ENCODE data around the gene TRAPPC6A. TPM values are rescaled to one million over a fixed set of nuclear protein-coding genes. Genes with fewer than 3 reads are reported as not detected.
A peak's percentile ranks its signal among the peaks of the same experiment; 100 is the strongest.

The TRAPPC6A gene
- total and polyA plus RNA-seq, 2 of the 13 experiments (the other 11 are each of a cell fraction or from before 2014, with no cell fraction given), result 6.5 to 21.0 TPM

DNA sequence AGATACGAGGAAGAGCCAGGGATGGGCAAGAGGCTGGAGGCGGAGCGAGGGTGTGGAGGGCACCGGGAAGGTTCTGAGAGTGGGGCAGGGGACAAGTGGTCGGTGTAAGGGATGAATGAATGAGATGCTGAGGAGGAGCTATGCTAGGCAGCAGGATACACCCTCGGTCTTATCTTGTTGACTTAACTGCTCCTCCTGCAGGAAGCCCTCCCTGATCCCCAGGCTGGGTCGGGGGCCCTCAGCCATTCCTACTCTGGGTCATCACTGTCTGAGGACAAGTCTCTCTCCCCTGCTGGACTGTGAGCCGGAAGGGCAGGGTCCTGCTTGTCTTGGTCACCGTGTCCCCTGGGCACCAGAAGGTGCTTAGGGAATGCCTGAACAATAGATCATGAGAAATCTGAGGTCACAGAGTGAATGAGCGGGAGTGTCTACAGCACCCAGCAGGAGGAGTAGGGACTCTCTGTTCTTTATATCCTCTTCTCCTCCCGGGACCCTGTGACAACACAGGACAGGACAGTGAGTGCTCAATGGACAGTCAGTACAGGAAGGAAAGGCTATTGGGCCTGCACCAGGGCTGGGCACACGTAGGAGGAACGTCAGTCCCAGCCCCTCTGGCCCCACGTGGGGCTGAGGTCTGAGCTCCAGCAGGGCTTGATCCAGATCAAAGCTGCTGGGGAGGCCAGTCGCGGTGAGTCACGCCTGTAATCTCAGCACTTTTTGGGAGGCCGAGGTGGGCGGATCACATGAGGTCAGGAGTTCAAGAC is 23.8 kb downstream of the TRAPPC6A start (continued):
- TF ChIP-seq NR1H2 (CRISPR knock-in tag; IDR thresholded peaks at IDR 0.05; ENCODE audit: borderline replicate concordance, low read depth) (no peak), MYNN (CRISPR knock-in tag; IDR thresholded peaks at IDR 0.05; ENCODE audit: low read depth) (no peak), ZNF143 (CRISPR knock-in tag; IDR thresholded peaks at IDR 0.05) (no peak), RBFOX2 (IDR thresholded peaks at IDR 0.05; ENCODE audit: low read depth, low read length) (no peak), ESRRA (CRISPR knock-in tag; IDR thresholded peaks at IDR 0.05; ENCODE audit: low read depth) (peak; percentile 77; the same call in 1 of the 2 replicates), CREM (IDR thresholded peaks at IDR 0.05) (peak; percentile 82), CREM (CRISPR knock-in tag; IDR thresholded peaks at IDR 0.05) (no peak), GLI4 (CRISPR knock-in tag; IDR thresholded peaks at IDR 0.05; ENCODE audit: borderline replicate concordance) (no peak), SCMH1 (CRISPR knock-in tag; IDR thresholded peaks at IDR 0.05; ENCODE audit: borderline replicate concordance) (no peak), ZNF225 (CRISPR knock-in tag; IDR thresholded peaks at IDR 0.05) (0 out of 2 replicates have a peak, but pooled peaks have one; percentile 23), ZNF607 (CRISPR knock-in tag; IDR thresholded peaks at IDR 0.05; ENCODE audit: borderline replicate concordance) (0 out of 2 replicates have a peak, but pooled peaks have one; percentile 26), ARID2 (CRISPR knock-in tag; IDR thresholded peaks at IDR 0.05; ENCODE audit: borderline replicate concordance) (no peak), SP4 (CRISPR knock-in tag; IDR thresholded peaks at IDR 0.05) (peak; percentile 54; the same call in 1 of the 2 replicates), THAP11 (CRISPR knock-in tag; IDR thresholded peaks at IDR 0.05) (peak; percentile 31; the same call in 1 of the 2 replicates), ZNF660 (CRISPR knock-in tag; IDR thresholded peaks at IDR 0.05; ENCODE audit: borderline replicate concordance, low read depth) (no peak), ZNF652 (CRISPR knock-in tag; IDR thresholded peaks at IDR 0.05; ENCODE audit: borderline replicate concordance, low read depth) (no peak), MIXL1 (CRISPR knock-in tag; IDR thresholded peaks at IDR 0.05) (0 out of 2 replicates have a peak, but pooled peaks have one; percentile 8), ZBTB3 (CRISPR knock-in tag; IDR thresholded peaks at IDR 0.05; ENCODE audit: borderline replicate concordance, low read depth) (0 out of 2 replicates have a peak, but pooled peaks have one; percentile 60), FOXC1 (CRISPR knock-in tag; IDR thresholded peaks at IDR 0.05; ENCODE audit: borderline replicate concordance) (no peak), ZNF234 (CRISPR knock-in tag; conservative IDR thresholded peaks at IDR 0.05) (no peak)
- TF ChIP-seq, protein P1, sequence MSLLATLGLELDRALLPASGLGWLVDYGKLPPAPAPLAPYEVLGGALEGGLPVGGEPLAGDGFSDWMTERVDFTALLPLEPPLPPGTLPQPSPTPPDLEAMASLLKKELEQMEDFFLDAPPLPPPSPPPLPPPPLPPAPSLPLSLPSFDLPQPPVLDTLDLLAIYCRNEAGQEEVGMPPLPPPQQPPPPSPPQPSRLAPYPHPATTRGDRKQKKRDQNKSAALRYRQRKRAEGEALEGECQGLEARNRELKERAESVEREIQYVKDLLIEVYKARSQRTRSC (CRISPR knock-in tag; IDR thresholded peaks at IDR 0.05; ENCODE audit: low read depth), result no peak
- TF ChIP-seq, protein P2, sequence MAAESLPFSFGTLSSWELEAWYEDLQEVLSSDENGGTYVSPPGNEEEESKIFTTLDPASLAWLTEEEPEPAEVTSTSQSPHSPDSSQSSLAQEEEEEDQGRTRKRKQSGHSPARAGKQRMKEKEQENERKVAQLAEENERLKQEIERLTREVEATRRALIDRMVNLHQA (CRISPR knock-in tag; IDR thresholded peaks at IDR 0.05), result no peak
- TF ChIP-seq, protein P3, sequence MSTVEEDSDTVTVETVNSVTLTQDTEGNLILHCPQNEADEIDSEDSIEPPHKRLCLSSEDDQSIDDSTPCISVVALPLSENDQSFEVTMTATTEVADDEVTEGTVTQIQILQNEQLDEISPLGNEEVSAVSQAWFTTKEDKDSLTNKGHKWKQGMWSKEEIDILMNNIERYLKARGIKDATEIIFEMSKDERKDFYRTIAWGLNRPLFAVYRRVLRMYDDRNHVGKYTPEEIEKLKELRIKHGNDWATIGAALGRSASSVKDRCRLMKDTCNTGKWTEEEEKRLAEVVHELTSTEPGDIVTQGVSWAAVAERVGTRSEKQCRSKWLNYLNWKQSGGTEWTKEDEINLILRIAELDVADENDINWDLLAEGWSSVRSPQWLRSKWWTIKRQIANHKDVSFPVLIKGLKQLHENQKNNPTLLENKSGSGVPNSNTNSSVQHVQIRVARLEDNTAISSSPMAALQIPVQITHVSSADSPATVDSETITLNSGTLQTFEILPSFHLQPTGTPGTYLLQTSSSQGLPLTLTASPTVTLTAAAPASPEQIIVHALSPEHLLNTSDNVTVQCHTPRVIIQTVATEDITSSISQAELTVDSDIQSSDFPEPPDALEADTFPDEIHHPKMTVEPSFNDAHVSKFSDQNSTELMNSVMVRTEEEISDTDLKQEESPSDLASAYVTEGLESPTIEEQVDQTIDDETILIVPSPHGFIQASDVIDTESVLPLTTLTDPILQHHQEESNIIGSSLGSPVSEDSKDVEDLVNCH (CRISPR knock-in tag; IDR thresholded peaks at IDR 0.05), result no peak
- TF ChIP-seq, protein P4, sequence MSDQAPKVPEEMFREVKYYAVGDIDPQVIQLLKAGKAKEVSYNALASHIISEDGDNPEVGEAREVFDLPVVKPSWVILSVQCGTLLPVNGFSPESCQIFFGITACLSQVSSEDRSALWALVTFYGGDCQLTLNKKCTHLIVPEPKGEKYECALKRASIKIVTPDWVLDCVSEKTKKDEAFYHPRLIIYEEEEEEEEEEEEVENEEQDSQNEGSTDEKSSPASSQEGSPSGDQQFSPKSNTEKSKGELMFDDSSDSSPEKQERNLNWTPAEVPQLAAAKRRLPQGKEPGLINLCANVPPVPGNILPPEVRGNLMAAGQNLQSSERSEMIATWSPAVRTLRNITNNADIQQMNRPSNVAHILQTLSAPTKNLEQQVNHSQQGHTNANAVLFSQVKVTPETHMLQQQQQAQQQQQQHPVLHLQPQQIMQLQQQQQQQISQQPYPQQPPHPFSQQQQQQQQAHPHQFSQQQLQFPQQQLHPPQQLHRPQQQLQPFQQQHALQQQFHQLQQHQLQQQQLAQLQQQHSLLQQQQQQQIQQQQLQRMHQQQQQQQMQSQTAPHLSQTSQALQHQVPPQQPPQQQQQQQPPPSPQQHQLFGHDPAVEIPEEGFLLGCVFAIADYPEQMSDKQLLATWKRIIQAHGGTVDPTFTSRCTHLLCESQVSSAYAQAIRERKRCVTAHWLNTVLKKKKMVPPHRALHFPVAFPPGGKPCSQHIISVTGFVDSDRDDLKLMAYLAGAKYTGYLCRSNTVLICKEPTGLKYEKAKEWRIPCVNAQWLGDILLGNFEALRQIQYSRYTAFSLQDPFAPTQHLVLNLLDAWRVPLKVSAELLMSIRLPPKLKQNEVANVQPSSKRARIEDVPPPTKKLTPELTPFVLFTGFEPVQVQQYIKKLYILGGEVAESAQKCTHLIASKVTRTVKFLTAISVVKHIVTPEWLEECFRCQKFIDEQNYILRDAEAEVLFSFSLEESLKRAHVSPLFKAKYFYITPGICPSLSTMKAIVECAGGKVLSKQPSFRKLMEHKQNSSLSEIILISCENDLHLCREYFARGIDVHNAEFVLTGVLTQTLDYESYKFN (CRISPR knock-in tag; conservative IDR thresholded peaks at IDR 0.05), result peak; percentile 79

Data from HepG2 (cell line).